ENCODE measurements around the gene GSTM4. TPM values are rescaled to one million over a fixed set of nuclear protein-coding genes. Genes with fewer than 3 reads are reported as not detected.

The GSTM4 gene
- total and polyA plus RNA-seq, 2 experiments from 2014 or later: 12.8 to 12.9 TPM

DNA sequence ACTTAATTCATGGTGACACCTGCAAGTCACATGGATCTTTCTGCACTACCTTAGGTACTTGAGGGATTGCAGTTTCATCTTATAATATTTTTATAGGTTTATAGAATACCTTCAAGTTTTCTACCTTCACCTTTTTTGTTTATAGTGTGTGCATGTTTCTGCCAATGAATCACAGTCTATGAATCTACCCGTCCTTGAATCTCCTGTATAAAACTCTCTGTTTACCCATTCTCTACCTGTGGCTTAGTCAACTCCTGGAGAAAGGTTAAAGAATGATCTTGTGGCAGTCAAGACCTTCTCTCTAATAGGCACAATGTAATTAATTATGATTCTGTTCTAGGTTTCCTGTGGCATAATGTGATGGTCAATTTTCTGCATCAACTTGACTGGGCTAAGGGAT, 8.8 kb downstream of the GSTM4 start:
- Histone ChIP-seq H2AFZ (no peak overlapping the region), H3K27me3 (ENCODE audit: insufficient read depth) (no peaks in the 10 kb centered on the region), H3K4me3 (no peak overlapping the region), H3K79me2 (replicated peaks; ENCODE audit: insufficient read depth) (no peaks in the 10 kb centered on the region), H3F3A (replicated peaks; ENCODE audit: low read depth) (no peaks in the 10 kb centered on the region), H3K36me3 (ENCODE audit: insufficient read depth) (no peaks in the 10 kb centered on the region), H3K4me2 (no peak overlapping the region), H3K4me1 (ENCODE audit: insufficient read depth) (peaks cover 7% of the 10 kb centered on the region; the same call in 1 of the 2 replicates), H4K20me1 (replicated peaks; ENCODE audit: insufficient read depth) (no peaks in the 10 kb centered on the region), H3K27ac (ENCODE audit: low read depth) (no peak overlapping the region), H3K9me2 (ENCODE audit: insufficient read depth) (no peaks in the 10 kb centered on the region)
- Mint-ChIP-seq H3K27me3 (ENCODE audit: insufficient read depth, low read depth, poor library complexity) (peaks cover 8% of the 10 kb centered on the region), H3K4me3 (no peak overlapping the region), H3K4me1 (peaks cover 9% of the 10 kb centered on the region; the same call in 2 of the 3 replicates), H3K27ac (no peak overlapping the region), H3K9me3 (no peaks in the 10 kb centered on the region), H3K36me3 (ENCODE audit: low read depth) (no peaks in the 10 kb centered on the region)
- TF ChIP-seq POLR2AphosphoS5 (IDR thresholded peaks at IDR 0.05; ENCODE audit: low read depth) (no peak), JUNB (IDR thresholded peaks at IDR 0.05; ENCODE audit: unreplicated experiment) (no peak), EZH2phosphoT487 (IDR thresholded peaks at IDR 0.05; ENCODE audit: unreplicated experiment) (no peak), ZNF331 (CRISPR knock-in tag; IDR thresholded peaks at IDR 0.05; ENCODE audit: low read depth) (no peak), EZH2 (IDR thresholded peaks at IDR 0.05; ENCODE audit: low read depth, unreplicated experiment) (no peak), CREB1 (CRISPR knock-in tag; IDR thresholded peaks at IDR 0.05; ENCODE audit: low read depth) (no peak), STAT1 (IDR thresholded peaks at IDR 0.05; ENCODE audit: unreplicated experiment) (no peak), NANOG (IDR thresholded peaks at IDR 0.05; ENCODE audit: borderline replicate concordance) (no peak), ZNF114 (CRISPR knock-in tag; IDR thresholded peaks at IDR 0.05) (no peak)
- TF ChIP-seq, protein P1, sequence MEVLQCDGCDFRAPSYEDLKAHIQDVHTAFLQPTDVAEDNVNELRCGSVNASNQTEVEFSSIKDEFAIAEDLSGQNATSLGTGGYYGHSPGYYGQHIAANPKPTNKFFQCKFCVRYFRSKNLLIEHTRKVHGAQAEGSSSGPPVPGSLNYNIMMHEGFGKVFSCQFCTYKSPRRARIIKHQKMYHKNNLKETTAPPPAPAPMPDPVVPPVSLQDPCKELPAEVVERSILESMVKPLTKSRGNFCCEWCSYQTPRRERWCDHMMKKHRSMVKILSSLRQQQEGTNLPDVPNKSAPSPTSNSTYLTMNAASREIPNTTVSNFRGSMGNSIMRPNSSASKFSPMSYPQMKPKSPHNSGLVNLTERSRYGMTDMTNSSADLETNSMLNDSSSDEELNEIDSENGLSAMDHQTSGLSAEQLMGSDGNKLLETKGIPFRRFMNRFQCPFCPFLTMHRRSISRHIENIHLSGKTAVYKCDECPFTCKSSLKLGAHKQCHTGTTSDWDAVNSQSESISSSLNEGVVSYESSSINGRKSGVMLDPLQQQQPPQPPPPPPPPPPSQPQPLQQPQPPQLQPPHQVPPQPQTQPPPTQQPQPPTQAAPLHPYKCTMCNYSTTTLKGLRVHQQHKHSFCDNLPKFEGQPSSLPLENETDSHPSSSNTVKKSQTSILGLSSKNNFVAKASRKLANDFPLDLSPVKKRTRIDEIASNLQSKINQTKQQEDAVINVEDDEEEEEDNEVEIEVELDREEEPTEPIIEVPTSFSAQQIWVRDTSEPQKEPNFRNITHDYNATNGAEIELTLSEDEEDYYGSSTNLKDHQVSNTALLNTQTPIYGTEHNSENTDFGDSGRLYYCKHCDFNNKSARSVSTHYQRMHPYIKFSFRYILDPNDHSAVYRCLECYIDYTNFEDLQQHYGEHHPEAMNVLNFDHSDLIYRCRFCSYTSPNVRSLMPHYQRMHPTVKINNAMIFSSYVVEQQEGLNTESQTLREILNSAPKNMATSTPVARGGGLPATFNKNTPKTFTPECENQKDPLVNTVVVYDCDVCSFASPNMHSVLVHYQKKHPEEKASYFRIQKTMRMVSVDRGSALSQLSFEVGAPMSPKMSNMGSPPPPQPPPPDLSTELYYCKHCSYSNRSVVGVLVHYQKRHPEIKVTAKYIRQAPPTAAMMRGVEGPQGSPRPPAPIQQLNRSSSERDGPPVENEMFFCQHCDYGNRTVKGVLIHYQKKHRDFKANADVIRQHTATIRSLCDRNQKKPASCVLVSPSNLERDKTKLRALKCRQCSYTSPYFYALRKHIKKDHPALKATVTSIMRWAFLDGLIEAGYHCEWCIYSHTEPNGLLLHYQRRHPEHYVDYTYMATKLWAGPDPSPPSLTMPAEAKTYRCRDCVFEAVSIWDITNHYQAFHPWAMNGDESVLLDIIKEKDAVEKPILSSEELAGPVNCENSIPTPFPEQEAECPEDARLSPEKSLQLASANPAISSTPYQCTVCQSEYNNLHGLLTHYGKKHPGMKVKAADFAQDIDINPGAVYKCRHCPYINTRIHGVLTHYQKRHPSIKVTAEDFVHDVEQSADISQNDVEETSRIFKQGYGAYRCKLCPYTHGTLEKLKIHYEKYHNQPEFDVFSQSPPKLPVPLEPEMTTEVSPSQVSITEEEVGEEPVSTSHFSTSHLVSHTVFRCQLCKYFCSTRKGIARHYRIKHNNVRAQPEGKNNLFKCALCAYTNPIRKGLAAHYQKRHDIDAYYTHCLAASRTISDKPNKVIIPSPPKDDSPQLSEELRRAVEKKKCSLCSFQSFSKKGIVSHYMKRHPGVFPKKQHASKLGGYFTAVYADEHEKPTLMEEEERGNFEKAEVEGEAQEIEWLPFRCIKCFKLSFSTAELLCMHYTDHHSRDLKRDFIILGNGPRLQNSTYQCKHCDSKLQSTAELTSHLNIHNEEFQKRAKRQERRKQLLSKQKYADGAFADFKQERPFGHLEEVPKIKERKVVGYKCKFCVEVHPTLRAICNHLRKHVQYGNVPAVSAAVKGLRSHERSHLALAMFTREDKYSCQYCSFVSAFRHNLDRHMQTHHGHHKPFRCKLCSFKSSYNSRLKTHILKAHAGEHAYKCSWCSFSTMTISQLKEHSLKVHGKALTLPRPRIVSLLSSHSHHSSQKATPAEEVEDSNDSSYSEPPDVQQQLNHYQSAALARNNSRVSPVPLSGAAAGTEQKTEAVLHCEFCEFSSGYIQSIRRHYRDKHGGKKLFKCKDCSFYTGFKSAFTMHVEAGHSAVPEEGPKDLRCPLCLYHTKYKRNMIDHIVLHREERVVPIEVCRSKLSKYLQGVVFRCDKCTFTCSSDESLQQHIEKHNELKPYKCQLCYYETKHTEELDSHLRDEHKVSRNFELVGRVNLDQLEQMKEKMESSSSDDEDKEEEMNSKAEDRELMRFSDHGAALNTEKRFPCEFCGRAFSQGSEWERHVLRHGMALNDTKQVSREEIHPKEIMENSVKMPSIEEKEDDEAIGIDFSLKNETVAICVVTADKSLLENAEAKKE (CRISPR knock-in tag; IDR thresholded peaks at IDR 0.05): no peak
- TF ChIP-seq, protein P2, sequence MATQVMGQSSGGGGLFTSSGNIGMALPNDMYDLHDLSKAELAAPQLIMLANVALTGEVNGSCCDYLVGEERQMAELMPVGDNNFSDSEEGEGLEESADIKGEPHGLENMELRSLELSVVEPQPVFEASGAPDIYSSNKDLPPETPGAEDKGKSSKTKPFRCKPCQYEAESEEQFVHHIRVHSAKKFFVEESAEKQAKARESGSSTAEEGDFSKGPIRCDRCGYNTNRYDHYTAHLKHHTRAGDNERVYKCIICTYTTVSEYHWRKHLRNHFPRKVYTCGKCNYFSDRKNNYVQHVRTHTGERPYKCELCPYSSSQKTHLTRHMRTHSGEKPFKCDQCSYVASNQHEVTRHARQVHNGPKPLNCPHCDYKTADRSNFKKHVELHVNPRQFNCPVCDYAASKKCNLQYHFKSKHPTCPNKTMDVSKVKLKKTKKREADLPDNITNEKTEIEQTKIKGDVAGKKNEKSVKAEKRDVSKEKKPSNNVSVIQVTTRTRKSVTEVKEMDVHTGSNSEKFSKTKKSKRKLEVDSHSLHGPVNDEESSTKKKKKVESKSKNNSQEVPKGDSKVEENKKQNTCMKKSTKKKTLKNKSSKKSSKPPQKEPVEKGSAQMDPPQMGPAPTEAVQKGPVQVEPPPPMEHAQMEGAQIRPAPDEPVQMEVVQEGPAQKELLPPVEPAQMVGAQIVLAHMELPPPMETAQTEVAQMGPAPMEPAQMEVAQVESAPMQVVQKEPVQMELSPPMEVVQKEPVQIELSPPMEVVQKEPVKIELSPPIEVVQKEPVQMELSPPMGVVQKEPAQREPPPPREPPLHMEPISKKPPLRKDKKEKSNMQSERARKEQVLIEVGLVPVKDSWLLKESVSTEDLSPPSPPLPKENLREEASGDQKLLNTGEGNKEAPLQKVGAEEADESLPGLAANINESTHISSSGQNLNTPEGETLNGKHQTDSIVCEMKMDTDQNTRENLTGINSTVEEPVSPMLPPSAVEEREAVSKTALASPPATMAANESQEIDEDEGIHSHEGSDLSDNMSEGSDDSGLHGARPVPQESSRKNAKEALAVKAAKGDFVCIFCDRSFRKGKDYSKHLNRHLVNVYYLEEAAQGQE (IDR thresholded peaks at IDR 0.05; ENCODE audit: unreplicated experiment): no peak
- TF ChIP-seq, protein P3, sequence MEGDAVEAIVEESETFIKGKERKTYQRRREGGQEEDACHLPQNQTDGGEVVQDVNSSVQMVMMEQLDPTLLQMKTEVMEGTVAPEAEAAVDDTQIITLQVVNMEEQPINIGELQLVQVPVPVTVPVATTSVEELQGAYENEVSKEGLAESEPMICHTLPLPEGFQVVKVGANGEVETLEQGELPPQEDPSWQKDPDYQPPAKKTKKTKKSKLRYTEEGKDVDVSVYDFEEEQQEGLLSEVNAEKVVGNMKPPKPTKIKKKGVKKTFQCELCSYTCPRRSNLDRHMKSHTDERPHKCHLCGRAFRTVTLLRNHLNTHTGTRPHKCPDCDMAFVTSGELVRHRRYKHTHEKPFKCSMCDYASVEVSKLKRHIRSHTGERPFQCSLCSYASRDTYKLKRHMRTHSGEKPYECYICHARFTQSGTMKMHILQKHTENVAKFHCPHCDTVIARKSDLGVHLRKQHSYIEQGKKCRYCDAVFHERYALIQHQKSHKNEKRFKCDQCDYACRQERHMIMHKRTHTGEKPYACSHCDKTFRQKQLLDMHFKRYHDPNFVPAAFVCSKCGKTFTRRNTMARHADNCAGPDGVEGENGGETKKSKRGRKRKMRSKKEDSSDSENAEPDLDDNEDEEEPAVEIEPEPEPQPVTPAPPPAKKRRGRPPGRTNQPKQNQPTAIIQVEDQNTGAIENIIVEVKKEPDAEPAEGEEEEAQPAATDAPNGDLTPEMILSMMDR (conservative IDR thresholded peaks at IDR 0.05; ENCODE audit: low read depth in 2 of 2): no peak
- TF ChIP-seq, protein P4, sequence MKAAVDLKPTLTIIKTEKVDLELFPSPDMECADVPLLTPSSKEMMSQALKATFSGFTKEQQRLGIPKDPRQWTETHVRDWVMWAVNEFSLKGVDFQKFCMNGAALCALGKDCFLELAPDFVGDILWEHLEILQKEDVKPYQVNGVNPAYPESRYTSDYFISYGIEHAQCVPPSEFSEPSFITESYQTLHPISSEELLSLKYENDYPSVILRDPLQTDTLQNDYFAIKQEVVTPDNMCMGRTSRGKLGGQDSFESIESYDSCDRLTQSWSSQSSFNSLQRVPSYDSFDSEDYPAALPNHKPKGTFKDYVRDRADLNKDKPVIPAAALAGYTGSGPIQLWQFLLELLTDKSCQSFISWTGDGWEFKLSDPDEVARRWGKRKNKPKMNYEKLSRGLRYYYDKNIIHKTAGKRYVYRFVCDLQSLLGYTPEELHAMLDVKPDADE (IDR thresholded peaks at IDR 0.05): no peak
- no peak for ATAC-seq
- DNase-seq (ENCODE audit: low spot score): no peak
